Testis (tissue), 2 donors: ENCODE measurements around the gene MPRIP.

Experiments
- POLR2A ChIP-seq: fragments of 450-650 bp; IDR thresholded peaks from one replicate; pipeline ENCODE4 v1.6.1; 2017; ENCODE audit warnings: antibody characterized with exemption, mild to moderate bottlenecking, moderate library complexity
- TF ChIP-seq, protein P1 (sequence below), 3 experiments: fragments of 450-650 bp in 2 of 3; fragments of 200-600 bp in 1 of 3; sonication (generic) in 1 of 3; IDR thresholded peaks; one replicate each; pipeline ENCODE4 v1.5.1; 2016 to 2019; ENCODE audit warnings: antibody characterized with exemption in 3 of 3, mild to moderate bottlenecking in 2 of 3, moderate library complexity in 1 of 3

DNA sequence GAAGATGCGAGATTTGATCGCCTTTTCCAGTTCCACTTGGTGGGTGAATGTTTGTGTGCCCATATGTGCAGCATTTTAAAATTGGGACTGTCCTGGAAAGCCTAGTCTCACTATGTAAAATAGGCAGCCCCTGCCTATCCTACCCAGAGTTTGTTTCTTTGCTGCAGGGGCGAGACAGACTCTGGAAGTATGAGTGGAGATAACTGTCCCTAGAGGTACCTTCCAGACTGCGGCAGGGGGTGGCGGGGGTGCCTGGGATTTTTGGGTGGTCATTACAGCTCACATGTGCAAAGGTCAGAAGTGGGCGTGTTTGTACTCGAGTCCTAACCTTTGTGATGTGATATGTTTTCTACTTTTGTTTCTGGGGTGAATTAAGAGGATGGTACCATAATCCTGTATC, 36.6 kb downstream of the MPRIP start:
- TF ChIP-seq, protein P1, sequence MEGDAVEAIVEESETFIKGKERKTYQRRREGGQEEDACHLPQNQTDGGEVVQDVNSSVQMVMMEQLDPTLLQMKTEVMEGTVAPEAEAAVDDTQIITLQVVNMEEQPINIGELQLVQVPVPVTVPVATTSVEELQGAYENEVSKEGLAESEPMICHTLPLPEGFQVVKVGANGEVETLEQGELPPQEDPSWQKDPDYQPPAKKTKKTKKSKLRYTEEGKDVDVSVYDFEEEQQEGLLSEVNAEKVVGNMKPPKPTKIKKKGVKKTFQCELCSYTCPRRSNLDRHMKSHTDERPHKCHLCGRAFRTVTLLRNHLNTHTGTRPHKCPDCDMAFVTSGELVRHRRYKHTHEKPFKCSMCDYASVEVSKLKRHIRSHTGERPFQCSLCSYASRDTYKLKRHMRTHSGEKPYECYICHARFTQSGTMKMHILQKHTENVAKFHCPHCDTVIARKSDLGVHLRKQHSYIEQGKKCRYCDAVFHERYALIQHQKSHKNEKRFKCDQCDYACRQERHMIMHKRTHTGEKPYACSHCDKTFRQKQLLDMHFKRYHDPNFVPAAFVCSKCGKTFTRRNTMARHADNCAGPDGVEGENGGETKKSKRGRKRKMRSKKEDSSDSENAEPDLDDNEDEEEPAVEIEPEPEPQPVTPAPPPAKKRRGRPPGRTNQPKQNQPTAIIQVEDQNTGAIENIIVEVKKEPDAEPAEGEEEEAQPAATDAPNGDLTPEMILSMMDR (IDR thresholded peaks at IDR 0.05), result no peak
- no peak for TF ChIP-seq POLR2A
